GM23248 (cell line): ENCODE results near the gene FBXO8.

Experiments used
- EZH2 ChIP-seq: fragments of 200-600 bp; sonication (generic); IDR thresholded peaks from 2 replicates; pipeline ENCODE4 v1.6.1; 2018; ENCODE audit warnings: antibody characterized with exemption, mild to moderate bottlenecking; ENCODE audit not compliant: insufficient read depth, poor library complexity, severe bottlenecking
- EZH2phosphoT487 ChIP-seq: fragments of 200-600 bp; sonication (generic); IDR thresholded peaks from 2 replicates; pipeline ENCODE4 v1.6.1; 2018; ENCODE audit warnings: antibody characterized with exemption, moderate library complexity, mild to moderate bottlenecking, low read depth; ENCODE audit not compliant: insufficient read depth

- TF ChIP-seq EZH2 (no peak), EZH2phosphoT487 (no peak)
These were observed 9.0 kb upstream of the FBXO8 start for GRCh38 chr4:174292473-174292872.
